H4 (cell line): ENCODE measurements around the gene UMAD1. TPM values are rescaled to one million over a fixed set of nuclear protein-coding genes. Genes with fewer than 3 reads are reported as not detected.
"Not testable (repeated sequence)": the region's sequence is repeated elsewhere in the genome, so short reads cannot be mapped to it uniquely, and the experiment has no call there.

Experiments
- DNase-seq: peaks from one replicate; pipeline ENCODE4 v3.0.0-alpha.2; 2015; ENCODE audit warnings: low spot score
- total RNA-seq: library from RNA; depleted of rRNA; stranded (reverse); fragments of >200 nt; shearing (Covaris generic); gene quantifications from 2 replicates; pipeline ENCODE4 v1.2.3, GENCODE V29; 2014

The UMAD1 gene
- total RNA-seq, 1 experiment from 2014 or later: 65.9 TPM

DNA sequence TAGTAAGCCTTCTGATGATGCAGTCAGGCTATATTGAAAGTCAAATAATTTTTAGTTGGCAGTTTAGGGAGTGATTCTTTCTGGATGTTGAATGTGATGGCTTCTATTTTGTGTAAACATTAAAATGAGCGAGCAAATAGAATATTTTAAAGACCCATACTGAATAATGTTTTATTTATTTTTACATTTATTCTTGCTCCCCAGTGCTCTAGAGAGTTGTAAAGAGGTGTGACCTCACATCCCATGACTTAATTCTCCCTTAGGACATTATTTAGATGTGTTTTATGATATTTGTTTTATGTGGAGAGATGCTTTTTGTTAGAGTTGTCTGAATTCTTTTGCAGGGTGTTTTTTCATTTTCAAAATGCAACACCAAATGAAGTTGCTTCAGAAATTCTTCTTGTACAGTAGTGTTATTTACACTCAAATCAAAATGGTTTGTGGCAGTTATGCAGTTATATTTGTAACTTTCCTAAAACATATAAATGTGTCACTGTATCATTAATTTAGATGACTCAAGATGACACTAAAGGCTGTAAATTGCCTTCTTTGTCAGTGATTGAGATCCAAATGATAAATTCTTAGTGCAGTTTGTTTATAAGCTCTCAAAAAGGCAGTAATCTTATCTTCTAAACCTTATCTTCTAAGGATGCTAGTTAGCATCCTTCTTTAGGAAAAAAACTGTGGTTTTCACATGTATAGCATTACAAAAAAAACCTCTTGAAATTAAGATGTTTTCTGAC lies 12.4 kb downstream of the UMAD1 start:
- DNase-seq: no peak

DNA sequence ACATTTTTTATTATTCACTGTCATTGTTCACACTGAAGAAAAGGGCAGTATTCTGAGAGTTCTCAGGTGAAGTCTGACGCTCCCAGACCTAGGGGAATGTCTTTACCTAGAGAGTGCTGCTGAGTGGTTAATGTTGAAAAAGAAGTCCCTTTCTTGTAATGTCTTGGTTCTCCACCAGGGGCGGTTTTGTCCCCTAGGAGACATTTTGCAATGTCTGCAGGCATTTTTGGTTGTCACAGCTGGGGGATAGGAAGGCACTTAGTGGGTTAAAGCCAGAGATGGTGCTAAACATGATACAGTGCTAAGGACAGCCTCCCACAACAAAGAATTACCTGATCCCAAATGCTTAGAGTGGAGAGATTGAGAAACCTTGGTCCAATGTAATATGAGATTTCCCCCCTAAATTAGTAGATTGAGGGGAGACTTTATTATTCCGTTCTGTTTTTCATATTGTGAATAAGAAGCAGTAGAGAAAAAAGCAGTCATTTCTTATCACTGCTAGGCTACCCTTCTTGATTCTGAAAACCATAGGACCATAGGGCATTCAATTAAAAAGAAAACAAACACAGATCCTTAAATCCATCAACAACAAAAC lies 13.1 kb downstream of the UMAD1 start:
- no peak for DNase-seq

DNA sequence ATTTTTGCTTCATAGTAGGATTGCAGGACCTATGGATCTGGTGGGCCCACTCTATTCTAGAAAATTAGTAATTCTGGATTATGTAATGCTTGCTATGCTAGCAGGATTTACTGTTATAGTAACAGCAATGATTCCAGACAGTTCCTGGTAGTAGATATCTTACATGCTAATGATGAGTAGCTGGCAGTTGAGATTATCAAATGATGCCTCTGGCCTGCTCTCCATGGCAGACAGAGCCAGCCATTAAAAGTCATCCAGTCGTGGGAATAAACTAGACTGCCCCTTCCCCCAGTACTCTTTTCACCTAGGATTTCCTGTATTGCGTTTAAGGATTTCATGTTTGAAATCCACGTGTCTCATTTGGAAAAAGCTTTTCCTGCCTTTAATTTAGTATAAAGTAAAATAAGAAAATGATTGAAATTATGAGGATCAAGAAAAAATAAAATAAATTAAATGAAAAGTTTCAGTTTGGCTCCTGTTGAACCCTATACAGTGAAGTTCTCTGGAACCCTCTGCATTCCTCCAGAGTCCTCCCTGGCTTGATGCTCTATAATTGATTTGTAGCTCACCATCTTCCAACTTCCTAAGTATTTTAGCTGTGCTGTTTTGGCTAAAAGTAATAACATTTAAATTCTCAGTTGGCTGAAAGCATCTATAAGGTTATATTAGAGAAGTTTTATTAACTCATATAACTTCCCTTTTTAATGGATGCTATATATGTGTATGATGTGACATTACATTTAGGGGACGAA lies 14.6 kb downstream of the UMAD1 start:
- DNase-seq: no peak

DNA sequence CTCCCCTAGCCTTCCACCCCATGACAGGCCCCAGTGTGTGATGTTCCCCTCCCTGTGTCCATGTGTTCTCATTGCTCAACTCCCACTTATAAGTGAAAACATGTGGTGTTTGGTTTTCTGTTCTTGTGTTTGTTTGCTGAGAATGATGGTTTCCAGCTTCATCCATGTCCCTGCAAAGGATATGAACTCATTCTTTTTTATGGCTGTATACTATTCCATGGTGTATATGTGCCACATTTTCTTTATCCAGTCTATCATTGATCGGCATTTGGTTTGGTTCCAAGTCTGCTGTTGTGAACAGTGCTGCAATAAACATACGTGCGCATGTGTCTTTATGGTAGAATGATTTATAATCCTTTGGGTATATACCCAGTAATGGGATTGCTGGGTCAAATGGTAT lies 15.9 kb downstream of the UMAD1 start:
- not testable (repeated sequence) for DNase-seq

DNA sequence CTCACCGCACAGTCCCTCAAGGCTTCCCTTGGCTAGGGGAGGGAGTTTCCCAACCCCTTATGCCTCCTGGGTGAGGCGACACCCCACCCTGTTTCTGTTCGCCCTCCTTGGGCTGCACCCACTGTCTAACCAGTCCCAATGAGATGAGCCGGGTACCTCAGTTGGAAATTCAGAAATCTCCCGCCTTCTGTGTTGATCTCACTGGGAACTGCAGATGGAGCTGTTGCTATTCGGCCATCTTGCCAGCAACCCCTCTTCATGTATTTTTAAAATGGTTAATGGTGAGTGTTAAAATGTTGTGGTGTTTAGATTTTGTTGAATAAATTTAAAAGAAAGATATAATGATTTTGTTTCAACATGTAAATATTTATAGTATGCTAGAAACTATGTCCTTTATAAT lies 22.0 kb downstream of the UMAD1 start:
- DNase-seq: no peak

DNA sequence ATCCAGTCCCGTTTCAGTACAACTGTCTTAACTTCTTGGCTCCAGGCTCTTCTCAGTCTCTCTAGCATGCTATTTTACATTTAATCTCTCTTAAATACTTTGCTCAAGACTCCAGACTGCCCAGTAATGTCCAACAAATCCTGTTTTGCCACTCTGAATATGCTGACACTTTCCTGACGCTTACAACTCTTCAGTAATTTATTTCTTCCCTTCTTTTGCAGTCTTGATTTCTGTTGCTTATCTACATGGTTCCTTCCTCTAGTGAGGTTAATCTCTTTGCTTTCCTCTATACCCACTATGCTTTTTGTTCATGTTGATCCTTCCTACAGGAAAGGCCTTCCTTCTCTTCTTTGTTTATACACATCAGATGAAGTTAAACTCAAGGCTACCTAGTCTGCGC lies 23.7 kb downstream of the UMAD1 start:
- DNase-seq: no peak

DNA sequence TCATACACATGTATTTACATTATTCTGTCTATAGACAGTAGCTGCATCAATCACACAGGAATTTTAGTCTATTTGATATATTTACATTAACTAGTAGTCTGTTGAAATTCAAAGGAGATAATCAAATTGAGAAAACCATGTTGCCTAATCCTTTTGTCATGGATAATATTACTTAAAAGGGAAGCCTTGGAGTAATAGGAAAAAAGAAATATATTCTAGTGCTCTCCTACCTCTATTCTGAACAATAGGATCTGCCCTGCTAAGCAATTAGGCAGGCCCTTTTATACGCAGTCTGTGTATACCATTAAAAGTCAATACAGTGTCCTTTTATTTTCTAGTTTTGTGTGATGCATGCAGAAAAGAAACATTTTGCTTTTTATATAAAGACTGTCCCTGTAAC lies 24.5 kb downstream of the UMAD1 start:
- DNase-seq: no peak

DNA sequence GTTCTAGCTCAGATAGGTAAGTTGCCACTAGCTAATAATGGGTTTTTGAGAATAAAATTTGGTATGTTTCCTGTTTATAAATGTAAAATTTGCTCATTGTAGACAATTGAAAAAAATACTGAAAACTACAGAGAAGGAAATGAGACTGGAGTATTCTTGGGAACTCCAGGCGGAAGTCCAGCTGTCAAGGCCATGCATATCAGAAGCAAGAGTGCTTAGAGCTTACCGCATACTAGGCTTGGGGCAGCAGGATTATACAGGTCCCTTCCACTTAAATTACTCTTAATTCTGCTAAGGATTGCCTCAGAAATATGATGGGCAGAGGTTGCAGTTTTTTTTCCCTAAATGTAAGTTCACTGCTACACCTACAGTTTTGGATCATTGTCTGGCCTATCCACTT lies 26.6 kb downstream of the UMAD1 start:
- DNase-seq: no peak

DNA sequence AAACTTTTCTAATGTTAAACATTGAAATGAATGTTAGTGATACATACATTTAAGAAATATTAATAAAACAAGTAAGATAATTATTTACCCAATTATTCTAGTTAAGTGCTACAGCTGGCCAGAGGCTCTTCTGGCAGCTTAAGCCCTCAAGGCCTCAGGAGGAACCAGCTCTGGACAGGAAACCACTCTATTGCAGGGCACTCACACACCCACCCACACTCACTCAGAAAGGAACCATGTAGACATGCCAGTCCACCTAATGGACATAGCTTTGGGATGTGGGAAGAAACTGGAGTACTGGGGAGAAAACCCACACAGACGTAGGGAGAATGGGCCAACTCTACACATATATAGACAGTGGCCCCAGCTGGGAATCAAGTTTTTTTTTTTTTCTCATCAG lies 28.2 kb downstream of the UMAD1 start:
- no peak for DNase-seq

DNA sequence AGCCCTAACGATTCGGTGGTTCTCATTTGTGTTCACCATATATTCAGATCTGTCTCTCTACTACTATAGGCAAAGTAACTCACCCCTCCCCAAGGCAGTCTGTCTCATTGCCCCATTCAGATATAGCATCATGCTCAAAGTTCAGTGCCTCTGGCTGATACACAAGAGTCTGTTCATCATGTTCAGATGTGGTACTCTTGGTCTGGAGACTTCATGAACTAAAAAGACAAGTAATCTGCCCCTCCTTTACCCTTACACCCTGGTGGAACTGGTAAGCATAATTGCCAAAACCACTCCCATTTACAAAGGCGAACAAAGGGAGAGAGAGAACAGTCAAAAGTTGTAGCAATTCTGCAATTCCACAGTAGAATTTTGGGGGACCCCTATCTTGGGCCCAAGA lies 29.9 kb downstream of the UMAD1 start:
- DNase-seq: no peak

DNA sequence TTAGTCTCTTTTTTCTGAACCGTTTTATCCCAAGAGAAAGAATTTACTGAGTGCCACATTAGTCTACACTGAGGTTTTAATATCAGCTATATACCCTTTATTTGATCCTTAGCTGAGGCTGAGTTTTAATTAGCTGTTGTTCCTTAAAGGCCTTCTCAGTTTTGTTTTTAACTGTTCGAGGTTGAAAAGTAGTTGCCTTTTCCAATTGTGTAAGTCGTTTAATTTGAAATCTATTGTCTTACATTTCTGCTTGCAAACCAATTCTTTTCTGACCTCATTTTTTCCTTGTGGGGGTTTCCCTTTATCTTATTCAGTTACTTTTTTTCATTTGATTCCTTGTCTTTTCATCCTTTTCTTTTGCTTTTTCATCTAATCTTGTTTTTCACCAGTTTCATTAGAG lies 30.8 kb downstream of the UMAD1 start:
- DNase-seq: no peak

DNA sequence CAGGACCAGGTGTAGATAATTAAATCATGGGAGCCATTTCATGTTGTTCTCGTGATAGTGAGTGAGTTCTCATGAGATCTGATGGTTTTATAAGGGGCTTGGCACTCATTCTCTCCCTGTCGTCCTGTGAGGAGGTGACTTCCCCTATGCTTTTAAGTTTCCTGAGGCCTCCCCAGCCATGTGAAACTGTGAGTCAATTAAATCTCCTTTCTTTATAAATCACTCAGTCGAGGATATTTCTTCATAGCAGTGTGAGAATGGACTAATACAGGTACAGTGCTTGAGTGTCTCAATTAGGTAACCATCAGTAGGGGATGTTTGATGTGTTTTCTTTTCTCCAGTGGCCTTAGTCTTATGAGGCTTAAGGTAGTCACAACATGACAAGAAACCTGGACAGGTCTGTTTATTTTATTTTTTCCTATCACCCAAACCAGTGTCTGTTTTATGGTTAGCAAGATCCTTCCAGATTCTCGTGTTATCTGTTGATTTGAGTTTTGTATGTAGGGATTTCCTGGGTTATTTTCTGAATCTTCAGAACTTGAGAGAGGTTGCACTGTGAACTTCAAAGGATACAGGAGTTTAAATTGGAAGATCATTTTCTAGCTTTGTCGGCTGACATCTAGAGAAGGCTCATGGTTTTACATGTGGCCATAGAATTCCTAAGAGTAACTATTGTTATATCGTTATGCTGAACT lies 32.1 kb downstream of the UMAD1 start:
- no peak for DNase-seq

DNA sequence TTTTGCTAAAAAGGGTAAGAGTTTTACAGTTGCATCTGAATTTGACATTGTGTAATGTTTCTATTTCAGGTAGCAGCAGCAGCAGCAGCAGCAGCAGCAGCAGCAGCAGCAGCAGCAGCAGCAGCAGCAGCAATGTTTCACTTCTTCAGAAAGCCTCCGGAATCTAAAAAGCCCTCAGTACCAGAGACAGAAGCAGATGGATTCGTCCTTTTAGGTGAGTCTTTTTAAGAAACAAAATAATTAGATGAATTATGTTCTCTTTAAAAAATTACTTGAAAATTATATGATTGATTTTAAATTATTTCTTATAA lies 32.6 kb downstream of the UMAD1 start:
- no peak for DNase-seq

DNA sequence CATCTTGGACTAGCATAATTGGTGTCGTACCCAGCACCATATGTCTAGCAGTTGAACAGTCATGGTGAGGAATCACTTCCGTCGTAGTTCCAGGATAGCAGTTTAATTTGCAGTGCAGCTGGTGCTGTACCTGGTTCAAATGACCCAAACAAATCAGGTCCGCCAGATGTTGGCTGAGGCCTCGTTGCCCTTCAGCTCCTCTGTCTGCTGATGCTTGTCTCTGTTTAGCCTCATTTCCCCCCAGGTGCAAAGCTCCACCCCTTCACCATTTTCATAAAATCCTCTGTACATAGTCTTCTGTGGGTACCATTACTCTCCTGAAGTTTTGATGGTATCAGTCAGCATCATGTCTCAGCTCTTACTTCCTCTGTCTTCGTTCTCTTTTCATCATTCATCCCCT lies 35.1 kb downstream of the UMAD1 start:
- DNase-seq: no peak

DNA sequence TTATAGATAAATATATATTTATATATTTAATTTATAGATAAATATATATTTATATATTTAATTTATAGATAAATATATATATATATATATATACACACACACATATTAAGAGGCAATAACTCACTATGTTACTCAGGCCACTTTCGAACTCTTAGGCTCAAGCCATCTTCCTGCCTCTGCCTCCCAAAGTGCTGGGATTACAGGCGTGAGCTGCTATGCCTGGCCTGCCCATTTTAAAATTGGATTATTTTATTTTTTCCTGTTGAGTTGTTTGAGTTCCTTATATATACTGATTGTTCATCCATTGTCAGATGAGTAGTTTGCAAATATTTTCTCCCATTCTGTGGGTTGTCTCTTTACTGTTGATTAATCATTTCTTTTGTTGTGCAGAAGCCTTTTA lies 39.1 kb downstream of the UMAD1 start:
- DNase-seq: not testable (repeated sequence)

DNA sequence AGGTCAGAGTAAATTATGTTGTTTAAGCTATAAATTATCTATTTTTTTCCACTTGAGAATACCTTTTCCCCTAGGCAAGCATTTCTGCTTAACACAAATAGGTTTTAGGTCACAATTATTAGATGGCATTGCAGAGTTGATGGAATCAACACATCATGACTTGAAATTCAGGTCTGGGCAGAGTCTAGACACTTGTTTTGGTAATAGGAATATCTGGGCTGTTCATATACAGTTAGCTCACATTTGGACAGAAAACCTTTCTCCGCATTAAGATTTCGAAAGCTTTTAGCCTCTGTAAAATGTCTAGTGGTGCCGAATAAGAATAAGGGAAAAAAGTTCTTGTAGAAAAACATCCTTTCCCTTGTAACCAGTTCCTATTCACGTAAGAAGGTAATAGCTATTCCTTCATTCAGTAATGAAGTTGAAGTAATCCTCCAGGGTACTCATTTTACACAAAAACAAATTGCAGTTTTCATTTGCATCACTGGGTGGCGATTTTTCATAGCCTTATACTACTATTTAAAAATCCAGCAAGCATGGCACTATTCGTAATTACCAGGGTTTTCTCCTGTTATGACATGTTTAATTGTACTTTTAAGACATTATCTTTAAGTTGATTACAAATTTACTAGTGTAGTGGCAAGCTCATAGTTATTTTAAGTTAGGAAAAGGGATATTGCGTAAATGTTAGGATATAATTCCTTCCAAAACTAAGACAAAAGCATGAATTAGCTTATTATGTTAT lies 40.8 kb downstream of the UMAD1 start:
- DNase-seq: peak; percentile 78

DNA sequence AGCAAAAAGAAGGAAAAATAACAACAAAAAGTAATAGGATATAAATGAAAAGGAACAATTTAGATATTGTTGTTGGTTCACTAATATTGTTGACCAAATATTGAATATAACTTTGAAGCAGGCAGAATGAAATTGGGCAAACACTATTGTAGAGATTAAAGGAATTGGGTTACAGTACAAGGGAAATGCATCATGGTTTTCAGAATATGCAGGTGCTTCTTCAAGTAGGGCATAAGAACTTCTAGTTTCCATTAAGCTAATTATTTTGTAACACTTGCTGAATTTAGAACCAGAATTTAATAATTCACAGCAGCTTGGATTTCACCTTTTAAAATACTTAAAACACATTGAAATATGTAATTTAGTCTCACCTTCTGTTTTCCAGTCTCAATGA lies 41.4 kb downstream of the UMAD1 start:
- no peak for DNase-seq

DNA sequence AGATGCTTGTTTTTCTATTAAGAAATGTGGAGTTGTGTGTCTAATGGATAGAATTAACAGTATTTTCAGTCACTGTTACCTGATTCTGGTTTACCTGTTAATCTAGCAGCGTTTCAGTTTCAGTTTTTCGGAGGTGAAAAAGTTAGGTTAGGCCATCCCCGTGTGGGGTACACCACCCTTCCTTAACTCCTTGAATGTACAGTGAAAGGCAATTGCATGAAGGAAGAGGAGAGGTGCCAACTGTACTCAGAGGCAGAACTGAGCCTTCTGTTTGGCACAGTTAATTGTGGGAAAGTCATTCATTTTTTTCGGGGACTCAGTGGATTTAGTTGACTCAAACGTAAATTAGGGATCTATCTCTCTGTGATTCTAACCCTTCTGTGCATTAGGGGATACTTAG lies 42.3 kb downstream of the UMAD1 start:
- DNase-seq: no peak

DNA sequence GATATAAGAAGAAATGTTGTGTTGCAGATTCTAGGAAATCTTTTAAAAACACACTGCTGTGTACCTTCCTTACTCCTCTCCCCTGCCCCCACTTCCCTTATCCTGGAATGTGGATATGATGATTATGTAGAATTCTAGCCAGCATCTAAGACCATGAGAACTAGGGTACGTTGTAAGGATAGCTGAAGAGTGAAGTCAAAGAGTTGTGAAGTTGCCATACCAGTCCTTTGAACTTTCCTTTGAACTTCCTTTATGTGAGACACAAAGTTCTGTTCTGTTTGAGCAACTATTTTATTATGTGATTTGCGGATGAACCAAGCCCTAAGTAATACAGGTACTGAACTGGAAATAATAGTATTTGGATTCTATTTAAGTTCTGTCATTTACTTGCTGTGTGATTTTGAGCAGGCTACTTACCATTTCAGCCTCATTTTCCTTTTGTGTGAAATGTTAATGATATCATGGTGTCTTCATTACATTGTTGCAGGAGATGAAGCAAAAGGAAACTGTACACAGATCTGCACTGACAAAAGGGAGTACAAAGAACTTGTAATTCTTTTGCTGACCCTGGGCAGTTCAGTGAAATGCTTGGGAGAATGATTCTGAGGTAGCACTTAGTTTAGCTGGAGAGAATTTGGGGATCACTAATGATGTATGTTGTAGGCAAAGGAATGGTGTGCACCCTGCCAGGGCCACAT lies 46.4 kb downstream of the UMAD1 start:
- DNase-seq: no peak

DNA sequence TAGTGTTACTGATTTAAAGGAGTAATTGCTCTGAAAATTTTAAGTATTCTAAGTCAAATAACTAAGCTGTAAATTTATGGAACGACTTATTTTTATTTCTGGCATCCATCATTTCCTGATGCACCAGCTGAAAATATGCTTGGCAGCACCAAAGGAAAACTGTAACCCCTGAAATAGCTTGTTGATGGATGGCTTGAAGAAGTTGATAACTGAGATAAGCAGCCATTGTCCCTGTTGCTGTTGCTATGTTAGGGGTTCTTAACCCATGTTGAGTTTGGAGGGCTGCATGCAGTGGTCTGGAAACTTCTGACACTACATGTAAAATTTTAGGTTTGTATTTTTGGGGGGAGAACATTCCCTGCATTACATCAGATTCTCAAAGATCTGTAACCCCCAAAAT lies 47.2 kb downstream of the UMAD1 start:
- no peak for DNase-seq

DNA sequence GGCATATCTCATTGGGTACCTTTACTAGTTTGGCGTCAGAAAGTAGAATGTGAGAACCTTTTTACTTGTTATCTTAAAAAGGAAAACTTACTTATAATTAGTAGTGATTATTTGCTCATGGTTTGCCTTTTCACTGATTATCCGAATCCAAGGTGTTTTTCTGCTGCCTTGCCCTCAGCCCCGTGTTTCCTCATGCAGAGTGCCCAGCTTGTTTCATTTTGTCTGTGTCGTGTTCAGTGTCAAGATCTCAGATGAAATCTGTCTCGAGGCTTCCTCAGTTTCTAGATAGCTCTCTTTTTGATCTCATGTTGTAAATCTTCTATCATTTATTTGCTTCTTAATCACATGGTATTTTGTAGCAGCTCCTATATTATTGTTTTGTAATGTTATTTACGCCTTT lies 47.8 kb downstream of the UMAD1 start:
- DNase-seq: no peak
